ENCODE results near the gene ZNF143. TPM values are rescaled to one million over a fixed set of nuclear protein-coding genes. Genes with fewer than 3 reads are reported as not detected.
A peak's percentile ranks its signal among the peaks of the same experiment; 100 is the strongest.

Gene ZNF143
- total and polyA plus RNA-seq, 2 of the 13 experiments (the other 11 are each of a cell fraction or from before 2014, with no cell fraction given) = 22.4 to 35.6 TPM

- TF ChIP-seq HMGXB4 (CRISPR knock-in tag; IDR thresholded peaks at IDR 0.05; ENCODE audit: borderline replicate concordance in 1 of 2, low read depth in 1 of 2) (peak; percentile 26 to 63; a peak in 1 of 4 replicates), KDM5A (IDR thresholded peaks at IDR 0.05; ENCODE audit: borderline replicate concordance, low read length) (peak; percentile 50; the same call in 1 of the 2 replicates), ASH2L (IDR thresholded peaks at IDR 0.05; ENCODE audit: insufficient read length, low read depth, low read length) (peak; percentile 65), PAXIP1 (CRISPR knock-in tag; conservative IDR thresholded peaks at IDR 0.05) (0 out of 2 replicates have a peak, but pooled peaks have one; percentile 29), SKIL (CRISPR knock-in tag; IDR thresholded peaks at IDR 0.05; ENCODE audit: borderline replicate concordance) (no peak), KAT8 (CRISPR knock-in tag; IDR thresholded peaks at IDR 0.05) (peak; percentile 89), KMT2A (CRISPR knock-in tag; IDR thresholded peaks at IDR 0.05) (peak; percentile 48), TGIF2 (CRISPR knock-in tag; IDR thresholded peaks at IDR 0.05) (0 out of 2 replicates have a peak, but pooled peaks have one; percentile 27), ZBTB25 (CRISPR knock-in tag; IDR thresholded peaks at IDR 0.05) (peak; percentile 62; the same call in 1 of the 2 replicates), HNF4G (IDR thresholded peaks at IDR 0.05; ENCODE audit: borderline replicate concordance, low read depth, low read length) (peak; percentile 15; the same call in 1 of the 2 replicates), HNF4G (CRISPR knock-in tag; IDR thresholded peaks at IDR 0.05; ENCODE audit: borderline replicate concordance, low read depth) (no peak), KMT2B (CRISPR knock-in tag; IDR thresholded peaks at IDR 0.05) (peak; percentile 61), TRIM24 (CRISPR knock-in tag; IDR thresholded peaks at IDR 0.05) (no peak), RXRA (CRISPR knock-in tag; IDR thresholded peaks at IDR 0.05) (peak; percentile 53), YEATS2 (CRISPR knock-in tag; IDR thresholded peaks at IDR 0.05; ENCODE audit: borderline replicate concordance) (peak; percentile 83), POLR2AphosphoS5 (IDR thresholded peaks at IDR 0.05; ENCODE audit: low read depth, low read length) (peak; percentile 87), ZNF552 (CRISPR knock-in tag; IDR thresholded peaks at IDR 0.05; ENCODE audit: borderline replicate concordance) (0 out of 2 replicates have a peak, but pooled peaks have one; percentile 39)
- TF ChIP-seq, protein P1, sequence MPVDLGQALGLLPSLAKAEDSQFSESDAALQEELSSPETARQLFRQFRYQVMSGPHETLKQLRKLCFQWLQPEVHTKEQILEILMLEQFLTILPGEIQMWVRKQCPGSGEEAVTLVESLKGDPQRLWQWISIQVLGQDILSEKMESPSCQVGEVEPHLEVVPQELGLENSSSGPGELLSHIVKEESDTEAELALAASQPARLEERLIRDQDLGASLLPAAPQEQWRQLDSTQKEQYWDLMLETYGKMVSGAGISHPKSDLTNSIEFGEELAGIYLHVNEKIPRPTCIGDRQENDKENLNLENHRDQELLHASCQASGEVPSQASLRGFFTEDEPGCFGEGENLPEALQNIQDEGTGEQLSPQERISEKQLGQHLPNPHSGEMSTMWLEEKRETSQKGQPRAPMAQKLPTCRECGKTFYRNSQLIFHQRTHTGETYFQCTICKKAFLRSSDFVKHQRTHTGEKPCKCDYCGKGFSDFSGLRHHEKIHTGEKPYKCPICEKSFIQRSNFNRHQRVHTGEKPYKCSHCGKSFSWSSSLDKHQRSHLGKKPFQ (CRISPR knock-in tag; IDR thresholded peaks at IDR 0.05; ENCODE audit: insufficient replicate concordance) = peak; percentile 38
These were observed at the start of gene ZNF143 (continued) for GRCh38 chr11:9460322-9461062.
